AG04449 (cell line): ENCODE measurements around the gene CUEDC1.

ENCODE experiments used
- CTCF ChIA-PET: fragments of 350-600 bp; formaldehyde crosslinking; extraction: SDS; loops from one replicate; lab custom pipeline; 2021; ENCODE audit warnings: antibody characterized with exemption; lab: Yijun Ruan, JAX
- POLR2A ChIA-PET: fragments of 400-600, 350-600 bp; formaldehyde crosslinking; extraction: SDS; loops from one replicate; lab custom pipeline; 2020; ENCODE audit warnings: antibody characterized with exemption, inconsistent platforms; lab: Yijun Ruan, JAX
- DNase-seq: peaks from one replicate; pipeline ENCODE4 v3.0.0-alpha.2; 2010; ENCODE audit warnings: low read depth, low spot score
- H3K4me3 ChIP-seq: 2 replicates; pipeline ENCODE4 v1.5.1; 2011; ENCODE audit warnings: low read depth, mild to moderate bottlenecking, control low read depth, low read length
- TF ChIP-seq, protein P1 (sequence below): IDR thresholded peaks from one replicate; pipeline ENCODE4 v1.5.1; 2011; ENCODE audit warnings: mild to moderate bottlenecking, moderate library complexity, low read length, control low read depth, inconsistent platforms; ENCODE audit not compliant: insufficient read depth; ENCODE audit errors: missing control alignments

The CUEDC1 gene

DNA sequence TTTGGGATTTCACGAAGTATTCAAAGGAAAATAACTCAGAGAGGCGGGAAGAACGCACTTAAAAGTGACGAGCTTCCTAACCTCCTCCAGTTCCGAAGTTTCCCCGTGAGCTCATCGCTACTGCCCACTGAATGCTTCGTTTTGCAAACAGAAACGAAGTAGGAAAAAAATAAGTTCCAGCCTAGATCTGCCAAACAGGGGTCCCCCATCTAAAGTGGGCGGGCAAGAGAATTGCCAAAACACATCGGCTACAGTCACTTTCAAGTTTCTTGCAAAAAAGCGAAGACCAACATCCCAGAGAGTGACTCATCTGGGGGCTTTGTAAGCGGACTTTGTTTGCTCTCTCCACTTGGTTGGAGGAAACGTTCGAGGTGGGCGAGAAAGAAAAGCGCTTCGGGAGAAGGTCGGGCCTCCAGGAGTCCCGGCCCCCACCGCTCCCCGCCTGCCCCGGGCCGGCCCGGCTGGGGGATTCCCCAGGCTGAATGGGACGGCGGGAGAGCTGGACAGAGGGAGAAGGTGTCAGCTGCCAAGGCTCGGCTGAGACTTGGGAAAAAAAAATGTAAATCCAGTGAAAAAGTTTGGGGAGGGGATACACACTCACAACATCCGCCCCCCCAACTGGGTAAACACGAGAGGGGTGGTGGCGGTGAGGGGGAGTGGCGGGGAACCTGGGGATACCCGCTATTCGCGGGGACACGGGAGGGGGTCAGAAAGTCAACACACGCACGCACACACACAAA is 31.8 kb upstream of the CUEDC1 start:
- DNase-seq, result no peak
- TF ChIP-seq, protein P1, sequence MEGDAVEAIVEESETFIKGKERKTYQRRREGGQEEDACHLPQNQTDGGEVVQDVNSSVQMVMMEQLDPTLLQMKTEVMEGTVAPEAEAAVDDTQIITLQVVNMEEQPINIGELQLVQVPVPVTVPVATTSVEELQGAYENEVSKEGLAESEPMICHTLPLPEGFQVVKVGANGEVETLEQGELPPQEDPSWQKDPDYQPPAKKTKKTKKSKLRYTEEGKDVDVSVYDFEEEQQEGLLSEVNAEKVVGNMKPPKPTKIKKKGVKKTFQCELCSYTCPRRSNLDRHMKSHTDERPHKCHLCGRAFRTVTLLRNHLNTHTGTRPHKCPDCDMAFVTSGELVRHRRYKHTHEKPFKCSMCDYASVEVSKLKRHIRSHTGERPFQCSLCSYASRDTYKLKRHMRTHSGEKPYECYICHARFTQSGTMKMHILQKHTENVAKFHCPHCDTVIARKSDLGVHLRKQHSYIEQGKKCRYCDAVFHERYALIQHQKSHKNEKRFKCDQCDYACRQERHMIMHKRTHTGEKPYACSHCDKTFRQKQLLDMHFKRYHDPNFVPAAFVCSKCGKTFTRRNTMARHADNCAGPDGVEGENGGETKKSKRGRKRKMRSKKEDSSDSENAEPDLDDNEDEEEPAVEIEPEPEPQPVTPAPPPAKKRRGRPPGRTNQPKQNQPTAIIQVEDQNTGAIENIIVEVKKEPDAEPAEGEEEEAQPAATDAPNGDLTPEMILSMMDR, result no peak
- POLR2A ChIA-PET, result interaction anchor here (0.8 to 2.5 kb wide), 13 partner anchors 15 to 136 kb away, joined by 3 to 14 read pairs (median 5); partner anchors contain the start of genes MRPS23 and SRSF1
- CTCF ChIA-PET, result interaction anchor here (0.6 to 3.7 kb wide), 15 partner anchors 10 to 134 kb away, joined by 3 to 69 read pairs (median 8); partner anchors contain the start of gene CUEDC1
- peak overlapping the region; percentile 80 for H3K4me3 ChIP-seq

- H3K4me3 ChIP-seq, result peak overlapping the region; percentile 38
- DNase-seq, result no peak
These were observed 30.4 kb upstream of the CUEDC1 start for GRCh38 chr17:57985675-57985974.

GRCh38 chr17:57984936-57985674 is 29.9 kb upstream of the CUEDC1 start:
- peak overlapping the region; percentile 0; the same call in 1 of the 2 replicates for H3K4me3 ChIP-seq
- CTCF ChIA-PET, result interaction anchor here (0.9 to 3.7 kb wide), 12 partner anchors 12 to 133 kb away, joined by 3 to 69 read pairs (median 12); no protein-coding TSS in a partner anchor
- POLR2A ChIA-PET, result interaction anchor here (0.5 to 2.5 kb wide), 9 partner anchors 15 to 135 kb away, joined by 3 to 14 read pairs (median 5); partner anchors contain the start of genes MRPS23 and SRSF1
- TF ChIP-seq, protein P1, result no peak
- DNase-seq, result no peak

More at GRCh38 chr17:57985675-57985974, 30.4 kb upstream of the CUEDC1 start:
- POLR2A ChIA-PET, result interaction anchor here (0.6 to 2.5 kb wide), 11 partner anchors 14 to 135 kb away, joined by 3 to 14 read pairs (median 5); partner anchors contain the start of genes MRPS23 and SRSF1
- CTCF ChIA-PET, result interaction anchor here (0.5 to 3.7 kb wide), 15 partner anchors 12 to 133 kb away, joined by 3 to 69 read pairs (median 8); no protein-coding TSS in a partner anchor
- TF ChIP-seq, protein P1, result no peak

- ChIA-PET POLR2A (interaction anchor here (0.5 to 2.2 kb wide), 5 partner anchors 23 to 130 kb away, joined by 3 to 11 read pairs (median 4); partner anchors contain the start of gene SRSF1), CTCF (interaction anchor here (0.9 to 3.7 kb wide), 10 partner anchors 11 to 132 kb away, joined by 3 to 69 read pairs (median 12); no protein-coding TSS in a partner anchor)
- H3K4me3 ChIP-seq, result no peak overlapping the region; the same call in 1 of the 2 replicates
These were observed 29.2 kb upstream of the CUEDC1 start for GRCh38 chr17:57984261-57984890.

GRCh38 chr17:57983446-57983845 is 28.2 kb upstream of the CUEDC1 start:
- H3K4me3 ChIP-seq, result no peak overlapping the region
- ChIA-PET POLR2A (interaction anchor here (0.9 to 1.0 kb wide), 2 partner anchors 29 to 109 kb away, joined by 3 read pairs; no protein-coding TSS in a partner anchor), CTCF (interaction anchor here (1.1 to 2.1 kb wide), 4 partner anchors 14 to 125 kb away, joined by 4 to 6 read pairs (median 5); no protein-coding TSS in a partner anchor)
- DNase-seq, result no peak
- TF ChIP-seq, protein P1, result no peak

More at GRCh38 chr17:57984261-57984890, 29.2 kb upstream of the CUEDC1 start:
- DNase-seq, result no peak
- TF ChIP-seq, protein P1, result no peak
